Caco-2 (cell line): Measurements from ENCODE around the gene KSR2. TPM values are rescaled to one million over a fixed set of nuclear protein-coding genes. Genes with fewer than 3 reads are reported as not detected.

Experiments used
- BruUV-seq: library from RNA; stranded (reverse); fragments of 400-500 nt; replicated peaks from 2 replicates; lab custom pipeline; 2021; lab: Mats Ljungman, UMichigan
- CTCF ChIA-PET: fragments of 300-600 bp; sonication (Branson Sonifier 250); formaldehyde crosslinking; loops from one replicate; lab custom pipeline; 2022; ENCODE audit warnings: antibody characterized with exemption; lab: Charles Lee
- POLR2A ChIA-PET: fragments of 300-600 bp; sonication (Branson Sonifier 250); formaldehyde crosslinking; loops from one replicate; lab custom pipeline; 2022; ENCODE audit warnings: antibody characterized with exemption; lab: Charles Lee
- DNase-seq, 2 experiments: peaks; one replicate each; pipeline versions ENCODE4 v3.0.0 to v3.0.0-alpha.2; 2020 to 2022
- H3K27me3 ChIP-seq: replicated peaks from 2 replicates; pipeline ENCODE4 v1.6.0; 2011; ENCODE audit warnings: low read length; ENCODE audit not compliant: control insufficient read depth, insufficient read depth
- H3K36me3 ChIP-seq: 2 replicates; pipeline ENCODE4 v1.5.1; 2011; ENCODE audit warnings: low read length; ENCODE audit not compliant: control insufficient read depth, insufficient read depth
- H3K4me1 ChIP-seq: fragments of 250-450 bp; sonication (Bioruptor Pico); 2 replicates; pipeline ENCODE4 v1.5.1; 2020; ENCODE audit warnings: mild to moderate bottlenecking
- H3K4me3 ChIP-seq: 2 replicates; pipeline ENCODE4 v1.5.1; 2011; ENCODE audit warnings: low read depth, mild to moderate bottlenecking, control low read depth, low read length
- H3K9me3 ChIP-seq: fragments of 250-450 bp; sonication (Bioruptor Pico); 2 replicates; pipeline ENCODE4 v1.5.1; 2020; ENCODE audit warnings: mild to moderate bottlenecking, moderate library complexity
- H3K27ac Mint-ChIP-seq: one replicate; pipeline ENCODE4 v1.8.0; 2022; ENCODE audit warnings: mixed read lengths; ENCODE audit not compliant: unreplicated experiment
- H3K27me3 Mint-ChIP-seq: one replicate; pipeline ENCODE4 v1.8.0; 2022; ENCODE audit warnings: mixed read lengths; ENCODE audit not compliant: insufficient read depth, unreplicated experiment
- H3K36me3 Mint-ChIP-seq: one replicate; pipeline ENCODE4 v1.8.0; 2022; ENCODE audit warnings: mild to moderate bottlenecking, mixed read lengths; ENCODE audit not compliant: insufficient read depth, unreplicated experiment
- H3K4me1 Mint-ChIP-seq: one replicate; pipeline ENCODE4 v1.8.0; 2022; ENCODE audit warnings: low read depth, mixed read lengths; ENCODE audit not compliant: unreplicated experiment
- H3K4me3 Mint-ChIP-seq: one replicate; pipeline ENCODE4 v1.8.0; 2022; ENCODE audit warnings: mild to moderate bottlenecking, moderate library complexity, mixed read lengths; ENCODE audit not compliant: unreplicated experiment
- H3K9me3 Mint-ChIP-seq: one replicate; pipeline ENCODE4 v1.8.0; 2022; ENCODE audit warnings: mixed read lengths; ENCODE audit not compliant: unreplicated experiment
- intact Hi-C: fragments of 100-400 bp; cut with micrococcal nuclease; formaldehyde crosslinking; loops from one replicate; pipeline ENCODE4 v1.10.0; 2022; ENCODE audit not compliant: unreplicated experiment
- total RNA-seq: library from RNA; stranded (reverse); gene quantifications from 2 replicates; pipeline ENCODE4 v1.2.3, GENCODE V29; 2022
- TF ChIP-seq, protein P1 (sequence below), 2 experiments: fragments of 200-600 bp in 1 of 2; IDR thresholded peaks; 1 replicate in 1 of 2; 2 replicates in 1 of 2; pipeline versions ENCODE4 v1.5.1 to v1.8.0; 2011 to 2022; ENCODE audit warnings: antibody characterized with exemption in 1 of 2, control low read depth in 1 of 2, inconsistent platforms in 1 of 2, low read depth in 1 of 2, low read length in 1 of 2, mild to moderate bottlenecking in 1 of 2, moderate library complexity in 1 of 2; ENCODE audit not compliant: insufficient read depth in 1 of 2, severe bottlenecking in 1 of 2, unreplicated experiment in 1 of 2

KSR2 gene
- total RNA-seq, 1 experiment from 2014 or later, result 0.66 TPM

DNA sequence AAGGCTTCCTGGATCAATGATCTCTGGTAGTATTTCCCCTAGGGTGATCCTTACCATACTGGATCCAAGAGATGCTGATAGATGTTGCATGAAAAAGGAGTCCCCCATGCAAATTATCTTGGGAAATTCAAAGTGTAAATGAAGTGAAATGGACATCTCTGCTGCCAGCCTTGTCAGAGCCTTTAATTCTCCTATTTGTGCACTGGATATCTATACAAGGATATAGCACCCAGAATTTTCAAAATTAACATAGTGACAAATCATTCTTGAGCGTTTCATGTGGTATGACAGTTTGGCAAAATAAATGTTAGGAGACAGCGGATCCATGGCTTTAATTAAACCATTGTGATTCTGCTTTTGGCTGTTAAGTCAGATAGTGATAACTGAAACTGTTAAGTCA, 260.9 kb downstream of the KSR2 start:
- POLR2A ChIA-PET, result no interaction called here
- Mint-ChIP-seq H3K4me1 (no peaks in the 10 kb centered on the region), H3K27ac (no peak overlapping the region), H3K36me3 (no peaks in the 10 kb centered on the region), H3K27me3 (peaks cover 4% of the 10 kb centered on the region), H3K4me3 (no peak overlapping the region), H3K9me3 (no peaks in the 10 kb centered on the region)
- CTCF ChIA-PET, result no interaction called here
- no peaks in the 10 kb centered on the region for H3K4me1 ChIP-seq
- intact Hi-C loops, result no loop called here
- no peaks in the 10 kb centered on the region for H3K27me3 ChIP-seq
- H3K4me3 ChIP-seq, result no peak overlapping the region
- no TSS peak for BruUV-seq
- H3K36me3 ChIP-seq, result no peaks in the 10 kb centered on the region
- no peak for DNase-seq
- no peaks in the 10 kb centered on the region for H3K9me3 ChIP-seq
- TF ChIP-seq, protein P1, sequence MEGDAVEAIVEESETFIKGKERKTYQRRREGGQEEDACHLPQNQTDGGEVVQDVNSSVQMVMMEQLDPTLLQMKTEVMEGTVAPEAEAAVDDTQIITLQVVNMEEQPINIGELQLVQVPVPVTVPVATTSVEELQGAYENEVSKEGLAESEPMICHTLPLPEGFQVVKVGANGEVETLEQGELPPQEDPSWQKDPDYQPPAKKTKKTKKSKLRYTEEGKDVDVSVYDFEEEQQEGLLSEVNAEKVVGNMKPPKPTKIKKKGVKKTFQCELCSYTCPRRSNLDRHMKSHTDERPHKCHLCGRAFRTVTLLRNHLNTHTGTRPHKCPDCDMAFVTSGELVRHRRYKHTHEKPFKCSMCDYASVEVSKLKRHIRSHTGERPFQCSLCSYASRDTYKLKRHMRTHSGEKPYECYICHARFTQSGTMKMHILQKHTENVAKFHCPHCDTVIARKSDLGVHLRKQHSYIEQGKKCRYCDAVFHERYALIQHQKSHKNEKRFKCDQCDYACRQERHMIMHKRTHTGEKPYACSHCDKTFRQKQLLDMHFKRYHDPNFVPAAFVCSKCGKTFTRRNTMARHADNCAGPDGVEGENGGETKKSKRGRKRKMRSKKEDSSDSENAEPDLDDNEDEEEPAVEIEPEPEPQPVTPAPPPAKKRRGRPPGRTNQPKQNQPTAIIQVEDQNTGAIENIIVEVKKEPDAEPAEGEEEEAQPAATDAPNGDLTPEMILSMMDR (IDR thresholded peaks at IDR 0.05; ENCODE audit: insufficient read depth in 1 of 2, low read depth in 1 of 2, low read length in 1 of 2, severe bottlenecking in 1 of 2, unreplicated experiment in 1 of 2), result no peak

DNA sequence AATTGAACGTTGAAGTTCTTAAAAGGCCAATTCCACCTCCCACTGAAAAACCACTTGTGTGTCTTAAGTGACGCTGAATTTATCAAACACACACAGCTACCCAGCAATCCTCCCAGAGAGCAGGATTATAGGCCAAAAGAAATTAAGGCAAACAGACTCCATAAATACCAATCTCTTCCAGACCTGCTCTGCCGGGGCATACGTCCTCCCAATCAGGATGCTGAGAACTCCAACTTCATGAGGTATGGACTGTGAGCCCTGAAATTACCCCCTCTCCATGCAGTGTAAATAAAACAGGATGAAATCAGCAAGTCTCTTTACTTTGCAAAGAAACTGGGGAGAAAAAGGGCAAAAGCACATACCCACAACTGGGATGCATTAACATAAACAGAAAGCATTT, 265.2 kb downstream of the KSR2 start:
- ChIA-PET POLR2A (no interaction called here), CTCF (no interaction called here)
- DNase-seq, result no peak
- Histone ChIP-seq H3K27me3 (no peaks in the 10 kb centered on the region), H3K4me1 (no peaks in the 10 kb centered on the region), H3K9me3 (no peaks in the 10 kb centered on the region), H3K4me3 (no peak overlapping the region), H3K36me3 (no peaks in the 10 kb centered on the region)
- intact Hi-C loops, result no loop called here
- BruUV-seq, result no TSS peak
- Mint-ChIP-seq H3K4me3 (no peak overlapping the region), H3K4me1 (no peaks in the 10 kb centered on the region), H3K9me3 (no peaks in the 10 kb centered on the region), H3K36me3 (no peaks in the 10 kb centered on the region), H3K27ac (no peak overlapping the region), H3K27me3 (peaks cover 10% of the 10 kb centered on the region)
- TF ChIP-seq, protein P1 (IDR thresholded peaks at IDR 0.05; ENCODE audit: insufficient read depth in 1 of 2, low read depth in 1 of 2, low read length in 1 of 2, severe bottlenecking in 1 of 2, unreplicated experiment in 1 of 2), result no peak

DNA sequence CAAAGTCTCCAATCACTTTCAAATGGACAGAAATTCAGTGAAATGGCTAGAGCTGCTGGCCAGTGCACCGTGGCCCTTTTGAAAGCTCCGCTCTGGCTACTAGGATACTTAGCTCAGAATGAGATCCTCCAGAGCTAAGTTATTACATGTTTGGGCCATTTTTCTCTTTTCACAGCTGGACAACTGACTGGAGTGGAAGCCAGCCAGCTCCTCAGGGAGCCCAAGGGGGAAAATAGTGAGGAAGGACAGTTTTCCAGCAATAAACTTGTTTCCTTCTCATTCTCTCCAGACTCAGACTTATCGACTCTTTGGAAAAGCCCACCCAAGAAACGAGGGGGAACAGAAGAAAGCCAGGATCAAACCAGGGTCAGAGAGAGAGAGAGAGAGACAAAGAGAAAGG, 266.0 kb downstream of the KSR2 start:
- Mint-ChIP-seq H3K4me1 (no peaks in the 10 kb centered on the region), H3K36me3 (no peaks in the 10 kb centered on the region), H3K4me3 (no peak overlapping the region), H3K27me3 (peaks cover 10% of the 10 kb centered on the region), H3K27ac (no peak overlapping the region), H3K9me3 (no peaks in the 10 kb centered on the region)
- TF ChIP-seq, protein P1 (IDR thresholded peaks at IDR 0.05; ENCODE audit: insufficient read depth in 1 of 2, low read depth in 1 of 2, low read length in 1 of 2, severe bottlenecking in 1 of 2, unreplicated experiment in 1 of 2), result no peak
- no peak for DNase-seq
- Histone ChIP-seq H3K9me3 (no peaks in the 10 kb centered on the region), H3K4me1 (no peaks in the 10 kb centered on the region), H3K36me3 (no peaks in the 10 kb centered on the region), H3K27me3 (no peaks in the 10 kb centered on the region), H3K4me3 (no peak overlapping the region)
- BruUV-seq, result no TSS peak
- ChIA-PET CTCF (no interaction called here), POLR2A (no interaction called here)
- intact Hi-C loops, result no loop called here
